ENCODE results near the gene CTNNA2. TPM values are rescaled to one million over a fixed set of nuclear protein-coding genes. Genes with fewer than 3 reads are reported as not detected.

The CTNNA2 gene
- total RNA-seq, 1 donor from 2014 or later: not detected

DNA sequence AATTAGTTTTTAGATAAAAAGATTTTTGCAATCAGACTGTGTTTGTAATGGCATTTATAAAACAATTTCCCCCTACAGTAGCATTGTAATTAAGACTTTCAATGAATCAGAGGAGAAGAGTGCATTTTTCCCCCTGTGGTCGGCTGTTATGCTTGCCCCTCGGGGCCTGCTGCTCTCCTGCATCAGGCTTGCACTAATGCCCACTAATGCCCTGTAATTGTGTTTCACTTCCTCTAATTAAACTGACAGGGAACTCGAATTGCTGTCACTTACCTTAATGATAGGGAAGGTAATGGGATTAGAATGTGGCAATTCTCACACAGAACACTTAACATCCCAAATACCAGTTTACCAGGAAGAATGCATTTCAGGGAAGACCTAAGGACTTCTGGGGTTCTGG, 852.9 kb downstream of the CTNNA2 start:
- no peak for DNase-seq (ENCODE audit: low read depth in 2 of 2)

DNA sequence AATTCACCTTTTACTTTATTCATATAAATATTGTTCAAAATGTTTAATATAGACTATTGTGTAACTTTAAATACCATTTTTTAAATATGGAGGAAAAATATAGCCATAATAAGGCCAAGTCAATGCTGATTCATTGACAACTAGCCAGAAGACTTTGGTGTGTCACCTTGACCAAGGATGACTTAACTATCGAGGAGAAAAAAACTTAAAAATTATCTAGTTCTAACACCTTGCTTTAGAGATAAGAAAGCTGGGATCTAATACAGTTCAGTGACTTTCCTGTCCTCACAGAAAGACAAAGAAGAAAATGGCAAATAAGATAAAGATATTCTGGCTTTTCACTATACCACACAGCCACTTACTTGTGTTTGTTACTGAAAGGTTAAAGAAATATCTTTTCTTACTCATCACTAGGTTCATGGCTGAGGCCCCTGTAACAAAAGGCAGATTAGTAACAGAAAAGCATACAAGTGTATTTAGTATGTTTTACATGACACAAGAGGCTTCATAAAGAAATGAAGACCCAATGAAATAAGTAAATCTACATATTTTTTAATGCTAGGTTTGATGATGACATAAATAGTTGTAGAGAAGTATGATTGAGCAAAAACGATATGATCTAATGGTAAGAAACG, 857.6 kb downstream of the CTNNA2 start:
- DNase-seq (ENCODE audit: low read depth in 2 of 2): no peak

DNA sequence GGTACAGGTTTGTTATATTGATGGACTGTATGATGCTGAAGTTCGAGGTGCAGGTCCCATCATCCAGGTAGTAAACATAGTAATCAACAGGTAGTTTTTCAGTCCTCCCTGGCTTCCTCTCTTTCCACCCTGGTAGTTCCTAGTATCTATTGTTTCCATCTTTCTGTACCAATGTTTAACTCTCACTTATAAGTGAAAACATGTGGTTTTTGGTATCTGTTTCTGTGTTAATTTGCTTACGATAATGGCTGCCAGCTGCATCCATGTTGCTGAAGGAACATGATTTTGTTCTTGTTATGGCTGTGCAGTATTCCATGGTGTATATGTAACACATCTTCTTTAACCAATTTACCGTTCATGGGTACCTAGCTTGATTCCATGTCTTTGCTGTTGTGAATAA, 861.3 kb downstream of the CTNNA2 start:
- DNase-seq (ENCODE audit: low read depth in 2 of 2): no peak

DNA sequence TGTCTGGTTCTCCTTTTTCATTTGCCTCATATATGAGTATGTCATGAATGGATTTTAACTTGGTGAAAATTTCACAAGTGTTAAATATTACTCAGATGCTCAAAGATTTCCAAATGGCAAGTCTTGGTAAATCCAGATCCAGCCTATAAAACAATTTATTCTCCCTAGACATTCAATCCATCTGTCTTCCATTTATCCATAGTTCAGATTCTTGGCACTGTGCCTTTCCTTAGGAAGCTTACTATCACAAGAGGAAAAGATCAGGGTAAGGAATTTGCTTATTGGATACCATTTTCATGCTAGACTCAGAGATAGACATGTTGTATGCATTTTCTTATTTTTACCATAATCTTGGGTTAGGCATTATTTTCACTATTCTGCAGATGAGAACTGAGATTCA, 864.2 kb downstream of the CTNNA2 start:
- no peak for DNase-seq (ENCODE audit: low read depth in 2 of 2)

DNA sequence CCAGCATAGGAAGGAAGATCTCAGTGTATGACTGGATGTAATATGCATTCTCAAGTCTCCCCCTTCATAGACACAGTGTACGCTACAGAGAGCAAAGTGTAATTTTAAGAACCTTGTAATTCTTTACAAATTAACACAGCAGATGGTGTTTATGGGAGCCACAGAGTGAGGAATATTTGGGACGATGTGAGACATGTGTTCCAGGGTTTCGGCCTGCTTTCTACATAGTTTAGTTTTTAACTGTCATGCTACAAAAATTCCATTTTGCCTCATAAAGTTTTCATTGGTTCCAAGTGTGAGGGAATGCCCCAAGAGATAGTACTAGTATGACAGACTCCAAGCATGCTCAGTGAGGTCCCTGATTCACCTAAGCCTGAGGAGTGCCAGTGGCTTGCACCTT, 867.9 kb downstream of the CTNNA2 start:
- DNase-seq (ENCODE audit: low read depth in 2 of 2): no peak

DNA sequence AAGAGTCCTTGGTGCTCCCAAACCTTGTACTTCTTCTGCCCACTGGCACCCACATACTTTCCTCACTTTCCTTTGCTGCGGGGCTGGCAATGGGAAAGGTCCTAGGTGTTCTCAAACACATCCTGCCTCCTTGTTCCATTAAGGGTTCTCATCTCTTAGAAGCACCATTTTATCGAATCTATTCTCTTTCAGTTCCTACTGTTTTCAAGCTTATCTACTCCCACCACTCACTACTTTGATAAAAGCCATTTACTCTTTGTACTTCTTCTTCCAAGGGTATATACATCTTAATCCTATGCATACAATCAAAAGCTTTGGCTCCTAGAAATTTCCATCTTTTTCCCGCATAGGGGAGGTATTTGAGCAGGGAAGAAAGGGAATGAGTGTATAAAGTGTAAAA, 868.8 kb downstream of the CTNNA2 start:
- DNase-seq (ENCODE audit: low read depth in 2 of 2): no peak

DNA sequence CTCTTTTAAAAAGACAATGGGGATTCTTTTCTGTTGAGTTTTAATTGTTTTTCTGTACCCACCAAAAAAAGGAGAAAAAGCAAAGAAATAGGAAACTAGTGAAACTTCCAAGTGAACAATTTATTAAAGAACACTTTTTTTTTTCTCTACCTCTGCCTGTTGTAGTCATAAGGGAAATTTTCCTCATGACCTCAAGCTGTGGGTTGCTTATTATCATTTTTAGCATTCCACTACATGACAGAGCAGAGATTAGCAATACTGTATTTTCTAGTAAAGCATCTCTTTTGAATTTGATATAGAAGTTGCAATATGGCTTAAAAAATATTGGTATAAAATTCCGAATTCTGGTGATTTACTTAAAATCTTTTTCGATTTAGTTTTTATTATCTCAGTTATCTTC, 879.6 kb downstream of the CTNNA2 start:
- DNase-seq (ENCODE audit: low read depth in 2 of 2): no peak

DNA sequence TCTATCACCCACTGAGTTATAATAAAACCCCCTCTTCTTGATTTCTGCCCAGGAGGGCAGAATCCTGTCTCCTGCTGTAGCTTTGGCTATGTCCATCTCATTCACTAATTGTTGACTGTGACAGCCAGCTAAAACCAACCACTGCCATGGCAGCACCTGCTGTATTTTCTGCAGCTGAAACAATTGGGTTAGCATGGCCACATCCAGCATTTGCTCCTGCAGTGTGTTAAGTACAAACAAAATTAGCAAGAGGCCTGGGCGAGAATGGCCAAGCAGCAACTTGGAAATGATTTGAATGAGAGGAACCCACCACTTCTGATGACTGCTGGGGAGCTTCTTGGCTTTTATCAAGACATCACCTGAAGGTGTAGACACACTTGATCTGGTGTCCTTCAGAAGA, 881.1 kb downstream of the CTNNA2 start:
- no peak for DNase-seq (ENCODE audit: low read depth in 2 of 2)

DNA sequence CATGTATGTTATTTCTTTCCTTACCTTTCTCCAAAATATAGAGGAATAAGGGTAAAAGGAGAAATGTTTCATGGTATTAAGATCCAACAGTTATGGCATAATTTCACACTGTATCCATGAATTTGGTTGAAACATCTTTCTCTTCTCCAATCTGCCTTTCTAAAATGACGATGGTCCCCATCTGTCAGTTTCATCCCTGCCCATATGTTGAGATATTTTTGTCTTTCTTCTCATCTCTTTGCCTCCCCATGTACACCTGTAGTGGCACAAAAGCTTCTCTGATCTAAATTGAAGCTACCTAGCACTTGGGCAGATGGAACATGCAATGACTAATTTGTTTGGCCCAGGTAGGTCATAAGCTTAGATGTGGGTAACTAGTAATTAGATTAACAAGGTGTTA, 882.4 kb downstream of the CTNNA2 start:
- no peak for DNase-seq (ENCODE audit: low read depth in 2 of 2)

DNA sequence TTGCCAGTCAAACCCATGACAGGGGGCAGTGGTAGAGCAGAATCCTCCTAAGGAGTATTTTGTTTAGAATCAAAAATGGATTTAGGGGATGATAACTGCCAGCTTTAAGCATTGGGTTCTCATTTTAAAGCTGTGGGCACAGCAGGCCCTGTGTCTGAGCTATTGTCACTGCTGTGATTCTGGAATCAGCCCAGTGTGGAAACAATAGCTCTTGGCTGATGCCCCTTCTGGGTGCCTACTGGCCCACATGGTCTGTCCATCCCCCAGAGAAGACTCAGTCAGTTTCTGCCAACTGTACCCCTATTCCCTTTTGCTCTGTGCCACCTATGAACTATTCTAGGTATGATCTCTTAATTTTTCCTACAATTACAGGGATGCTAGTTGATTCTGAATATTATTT, 883.4 kb downstream of the CTNNA2 start:
- no peak for DNase-seq (ENCODE audit: low read depth in 2 of 2)

DNA sequence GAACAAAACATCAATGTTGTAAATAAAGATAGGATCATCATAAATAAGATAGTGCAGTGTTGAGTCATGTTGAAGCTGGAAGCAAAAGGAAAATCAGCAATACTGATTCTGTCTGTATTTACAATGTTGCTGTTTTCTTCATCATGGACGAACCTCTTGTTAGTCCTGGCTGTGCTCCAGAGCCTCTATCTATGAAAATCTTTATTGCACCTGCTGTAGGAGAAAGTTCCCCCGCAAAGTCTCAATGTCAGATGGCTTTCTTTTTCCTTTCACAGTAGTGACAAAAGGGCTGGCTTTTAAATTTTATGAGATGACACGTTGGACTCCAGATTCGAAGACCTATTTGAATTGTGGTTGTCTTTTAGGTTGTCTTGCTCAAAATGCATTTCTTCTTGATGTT, 890.2 kb downstream of the CTNNA2 start:
- DNase-seq (ENCODE audit: low read depth in 2 of 2): no peak

DNA sequence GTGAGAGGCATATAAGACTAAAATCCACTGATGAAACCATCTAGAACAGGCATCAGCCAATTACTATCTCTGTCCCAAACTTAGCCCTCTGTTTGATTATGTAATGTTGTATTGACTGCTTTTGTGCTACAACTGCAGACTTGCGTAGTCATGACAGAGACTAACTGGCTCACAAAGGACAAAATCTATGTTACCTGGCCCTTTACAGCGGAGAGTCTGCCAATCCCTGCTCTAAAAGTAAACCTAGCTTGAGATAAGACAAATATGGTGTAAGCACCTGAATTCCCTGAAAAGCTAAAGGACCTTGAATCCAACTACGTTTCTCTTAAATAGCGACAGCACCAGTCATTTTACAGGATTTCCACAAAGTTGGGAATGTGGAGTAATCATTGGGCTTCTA, 894.5 kb downstream of the CTNNA2 start:
- DNase-seq (ENCODE audit: low read depth in 2 of 2): no peak

DNA sequence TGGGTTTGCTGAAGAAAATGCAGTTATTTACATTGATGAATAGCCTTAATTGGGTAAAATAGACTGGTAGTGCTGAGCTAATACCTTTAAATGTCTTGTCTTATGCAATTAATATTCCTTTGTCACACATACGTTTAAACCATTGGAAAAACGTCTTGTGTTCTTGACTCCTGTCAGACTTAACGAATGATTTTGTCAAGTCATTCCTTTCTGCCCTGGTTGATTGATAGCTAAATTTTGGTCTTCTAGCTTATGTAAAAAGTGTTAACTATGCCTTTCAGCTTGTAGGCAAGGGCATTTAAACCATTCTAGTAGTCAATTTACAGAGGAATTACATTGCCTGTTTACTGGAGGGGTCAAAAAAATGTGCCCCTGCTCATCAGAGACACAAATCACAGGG, 897.5 kb downstream of the CTNNA2 start:
- no peak for DNase-seq (ENCODE audit: low read depth in 2 of 2)

DNA sequence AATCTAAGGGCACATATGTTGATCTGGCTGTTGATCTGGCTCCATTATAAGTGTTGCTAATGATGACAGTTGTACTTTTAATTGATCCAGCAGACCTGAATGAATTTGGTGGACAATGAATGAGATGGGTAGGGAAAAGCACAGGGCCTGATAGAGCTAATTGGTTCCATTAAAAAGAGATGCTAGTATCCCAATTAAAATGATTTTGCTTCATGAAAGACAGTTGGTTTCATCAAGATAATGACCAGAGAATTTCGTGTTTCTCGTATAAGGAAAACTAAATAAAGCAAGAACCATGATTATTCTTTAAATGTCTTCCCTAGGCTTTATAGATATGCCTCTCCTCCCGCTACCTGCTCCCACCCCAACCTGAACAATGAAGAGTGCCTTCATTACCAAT, 900.3 kb downstream of the CTNNA2 start:
- DNase-seq (ENCODE audit: low read depth in 2 of 2): no peak

DNA sequence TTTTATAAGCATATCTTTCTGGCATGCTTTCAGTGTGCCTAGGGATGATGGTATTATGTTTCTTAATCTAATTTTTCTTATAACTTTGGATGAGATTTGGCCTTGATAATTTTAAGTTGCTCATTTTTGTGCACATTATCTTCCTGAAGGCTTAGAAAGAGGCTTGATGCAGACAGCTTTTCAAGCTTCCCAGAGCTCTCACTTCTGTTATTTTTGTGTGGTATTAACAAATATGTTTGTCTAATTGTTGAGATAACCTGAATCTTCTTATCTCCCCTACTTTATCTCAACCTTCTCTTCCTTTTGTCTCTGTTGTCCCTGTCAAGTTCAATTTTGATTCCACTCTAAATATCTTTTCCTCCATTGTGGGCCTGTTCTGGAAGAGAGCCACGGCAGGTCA, 904.9 kb downstream of the CTNNA2 start:
- no peak for DNase-seq (ENCODE audit: low read depth in 2 of 2)

DNA sequence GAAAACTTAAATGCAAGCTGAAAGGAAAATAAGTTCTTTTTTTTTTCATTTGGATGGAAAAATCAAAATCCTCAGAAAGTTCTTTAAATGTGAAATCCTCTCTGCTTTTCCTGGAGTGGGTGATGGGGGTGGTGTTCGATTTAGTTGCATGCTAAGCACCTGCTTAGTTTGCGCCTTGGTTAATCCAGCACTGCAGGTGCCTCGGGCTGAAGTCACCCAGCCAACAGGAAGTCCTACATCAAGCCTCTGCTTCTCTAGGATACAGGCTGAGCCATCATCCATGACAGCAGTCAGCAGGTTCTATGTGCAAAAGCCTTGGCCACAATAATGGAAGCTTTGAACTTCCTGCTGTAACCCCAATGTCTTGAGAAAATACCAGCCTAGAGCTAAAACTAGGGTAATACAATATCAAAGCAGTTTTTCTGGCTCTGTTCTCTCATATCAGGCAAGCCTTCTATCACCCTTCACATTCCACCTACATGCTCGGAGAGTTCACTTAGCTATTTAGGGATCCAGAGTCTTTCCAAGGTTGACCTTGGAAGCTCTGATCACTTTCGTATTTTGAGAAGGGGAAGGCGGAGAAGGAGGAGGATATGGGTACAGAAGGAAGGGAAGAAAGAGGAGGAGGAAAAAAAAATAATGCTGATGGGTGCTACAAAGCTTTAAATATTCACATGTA, 907.8 kb downstream of the CTNNA2 start:
- no peak for DNase-seq (ENCODE audit: low read depth in 2 of 2)

DNA sequence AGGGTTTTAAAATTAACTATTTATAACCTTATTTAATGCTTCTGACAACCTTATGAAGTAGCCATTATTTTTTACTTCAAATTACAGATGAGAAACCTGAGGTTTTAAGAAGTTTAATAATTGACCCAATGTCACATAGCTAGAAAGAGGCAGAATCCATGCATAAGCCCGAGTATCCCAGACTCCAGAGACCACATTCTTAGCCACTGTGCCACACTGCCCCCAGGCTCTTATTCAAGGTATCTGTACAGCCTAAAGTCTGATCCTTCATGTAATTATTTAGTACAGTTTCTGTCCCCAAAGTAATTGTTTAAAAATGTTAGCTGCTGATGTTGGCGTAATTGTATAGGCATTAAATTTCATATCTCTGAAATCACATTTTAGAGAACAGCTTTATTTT, 916.4 kb downstream of the CTNNA2 start:
- no peak for DNase-seq (ENCODE audit: low read depth in 2 of 2)

DNA sequence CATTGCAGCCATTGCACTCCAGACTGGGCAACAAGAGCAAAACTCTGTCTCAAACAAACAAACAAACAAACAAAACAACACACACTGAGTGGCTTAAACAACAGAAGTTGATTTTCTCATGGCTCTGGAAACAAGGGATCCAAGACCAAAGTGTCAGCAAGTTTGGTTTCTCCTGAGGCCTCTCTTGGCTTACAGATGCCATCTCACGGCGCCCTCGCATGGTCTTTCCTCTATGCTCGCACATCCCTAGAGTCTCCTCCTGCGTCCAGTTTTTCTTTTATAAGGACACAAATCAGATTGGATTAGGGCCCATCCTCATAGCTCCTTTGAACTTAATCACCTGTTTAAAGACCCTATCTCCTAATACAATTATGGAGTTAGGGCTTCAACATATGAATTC, 925.1 kb downstream of the CTNNA2 start:
- no peak for DNase-seq (ENCODE audit: low read depth in 2 of 2)

DNA sequence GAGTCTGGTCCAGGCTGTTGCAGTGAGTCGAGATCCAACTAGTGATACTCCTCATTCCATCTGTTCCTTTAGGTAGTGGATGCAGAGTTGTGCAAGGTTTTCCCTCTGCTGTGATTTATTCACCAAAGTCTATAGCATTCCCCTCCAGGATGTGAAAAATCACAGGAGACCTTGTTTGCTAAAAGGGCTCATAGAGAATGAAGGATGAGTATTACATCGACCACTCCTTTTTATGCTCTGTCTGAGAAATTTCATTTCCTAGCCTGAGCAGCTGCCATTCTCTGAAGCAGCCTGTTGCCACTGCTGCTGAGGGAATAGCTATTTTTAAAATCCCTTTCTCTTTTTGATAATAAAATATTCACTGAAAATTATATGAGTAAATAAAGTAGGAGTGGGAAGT, 925.8 kb downstream of the CTNNA2 start:
- no peak for DNase-seq (ENCODE audit: low read depth in 2 of 2)

DNA sequence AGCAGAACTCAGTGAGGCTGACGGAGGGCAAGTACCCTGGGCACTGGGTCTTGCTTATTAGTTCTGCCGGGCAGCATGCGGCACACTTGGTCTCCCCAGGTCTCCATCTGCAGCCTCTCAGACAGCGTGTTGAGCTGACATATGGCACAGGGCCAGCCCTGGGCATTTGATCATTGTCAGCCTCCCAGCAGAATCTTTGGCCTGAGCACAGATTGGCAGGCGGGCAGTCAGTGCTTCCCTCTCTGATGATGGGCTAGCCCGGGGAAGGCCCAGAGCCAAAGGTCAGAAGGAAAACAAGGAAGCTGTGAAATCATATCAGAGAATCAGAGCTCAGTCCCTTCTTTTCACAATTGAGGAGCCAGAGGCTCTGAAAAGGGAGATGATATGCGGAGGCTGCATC, 941.8 kb downstream of the CTNNA2 start:
- DNase-seq (ENCODE audit: low read depth in 2 of 2): no peak

DNA sequence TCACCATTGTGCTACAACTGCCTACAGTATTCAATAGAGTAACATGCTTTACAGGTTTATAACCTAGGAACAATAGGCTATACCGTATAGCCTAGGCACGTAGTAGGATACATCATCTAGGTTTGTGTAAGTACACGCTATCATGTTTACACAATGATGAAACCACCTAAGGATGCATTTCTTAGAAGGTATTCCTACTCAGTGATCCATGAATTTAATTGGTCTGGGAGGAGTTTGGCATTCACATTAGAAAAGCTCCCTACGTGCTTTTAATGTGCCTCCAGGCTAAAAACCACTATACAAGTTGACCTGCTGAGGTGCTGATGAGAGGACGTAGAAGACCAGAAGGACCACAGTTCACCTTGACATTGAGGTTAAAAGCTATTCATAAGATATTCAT, 946.2 kb downstream of the CTNNA2 start:
- no peak for DNase-seq (ENCODE audit: low read depth in 2 of 2)

DNA sequence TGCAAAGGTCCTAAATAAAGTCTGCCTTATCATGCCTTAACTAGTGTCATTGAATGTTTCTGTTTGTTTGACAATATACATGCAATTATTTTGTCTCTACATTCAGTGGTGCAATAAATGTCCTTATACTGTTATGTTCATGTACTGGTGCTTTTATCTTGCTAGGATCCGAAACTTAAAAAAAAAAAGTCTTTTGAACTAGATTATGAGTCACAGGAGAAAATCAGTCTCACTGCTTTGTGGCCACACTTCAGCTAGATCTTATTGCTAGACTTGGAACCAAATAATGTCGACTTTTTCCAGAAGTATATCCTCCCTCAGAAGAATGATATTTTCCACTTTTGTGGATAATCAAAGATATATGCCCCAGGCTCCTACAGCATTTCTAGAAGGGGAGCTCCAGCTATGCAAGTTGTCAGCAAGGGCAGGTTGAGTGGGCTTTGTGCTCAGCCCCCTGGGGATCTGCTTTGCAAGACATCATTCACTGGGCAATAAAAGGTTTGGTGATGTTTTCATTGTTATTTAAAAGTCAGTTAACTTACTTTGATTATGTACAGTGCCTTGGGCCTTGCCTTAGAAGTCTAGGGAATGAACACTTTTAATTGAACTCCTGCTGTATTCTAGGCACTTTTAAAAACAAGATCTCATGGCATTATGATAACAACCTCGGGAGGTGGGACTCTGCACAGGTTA, 948.8 kb downstream of the CTNNA2 start:
- DNase-seq (ENCODE audit: low read depth in 2 of 2): no peak

DNA sequence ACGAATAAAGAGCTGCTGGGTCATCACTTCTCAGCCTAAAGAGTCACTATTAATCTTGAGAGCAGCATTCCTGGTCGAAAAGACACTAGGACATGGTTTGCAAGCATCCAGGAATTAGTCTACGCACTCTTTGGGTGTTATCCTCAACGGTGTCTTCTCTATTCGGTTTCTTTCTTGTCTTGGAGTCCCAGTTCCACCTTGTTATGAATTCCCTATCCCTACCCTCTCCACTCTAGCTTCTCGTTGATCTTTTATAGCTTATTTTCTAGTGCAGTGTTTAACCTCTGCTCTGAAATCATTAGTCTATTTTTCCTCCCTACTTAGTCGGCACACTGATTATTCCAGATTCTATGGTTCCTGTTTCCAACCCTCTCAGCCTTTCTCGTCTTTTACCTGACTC, 949.8 kb downstream of the CTNNA2 start:
- DNase-seq (ENCODE audit: low read depth in 2 of 2): no peak

Data from lung microvascular endothelial cell (primary cell).